Bone marrow (tissue), 2 donors: ENCODE results near the gene ARRDC4.

Source experiments
- DNase-seq, 2 donors: peaks; one replicate each; lab custom pipeline; 2025; lab: John Stamatoyannopoulos, UW

Gene ARRDC4

DNA sequence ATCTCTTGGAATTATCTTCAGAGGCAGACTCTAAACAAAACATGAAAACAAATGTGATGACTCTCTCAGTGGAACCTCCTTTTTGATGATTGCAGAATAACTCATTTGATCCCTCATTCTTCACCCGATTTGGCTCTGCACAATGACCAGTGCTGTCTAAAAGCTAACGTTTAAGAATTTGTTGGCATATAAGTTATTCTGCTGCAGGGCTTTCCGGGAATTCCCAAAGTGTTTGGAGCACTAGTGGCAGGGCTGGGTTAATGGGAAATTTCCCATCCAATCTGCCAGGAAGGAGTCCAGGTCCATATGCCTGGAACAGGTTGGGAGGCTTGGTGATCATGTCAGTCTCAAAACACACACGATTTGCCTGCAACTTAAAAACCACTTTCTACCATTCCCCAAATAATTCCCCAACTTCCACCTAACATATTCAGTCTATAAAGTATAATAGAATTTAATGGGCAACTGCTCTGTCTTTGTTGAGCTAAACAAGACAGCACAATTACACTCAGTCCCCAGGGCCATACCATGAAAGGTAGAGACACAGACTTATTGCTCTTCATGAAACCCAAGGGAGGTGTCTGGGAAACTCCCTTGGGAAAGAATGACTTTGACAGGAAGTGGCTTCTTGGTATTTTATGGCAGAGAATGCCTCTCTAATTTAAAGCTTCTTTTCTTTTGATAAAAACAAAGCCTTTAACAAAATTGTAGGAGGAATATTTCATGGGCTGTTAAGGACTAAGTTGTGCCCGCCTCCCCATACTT lies 38.0 kb downstream of the ARRDC4 start:
- no peak for DNase-seq

DNA sequence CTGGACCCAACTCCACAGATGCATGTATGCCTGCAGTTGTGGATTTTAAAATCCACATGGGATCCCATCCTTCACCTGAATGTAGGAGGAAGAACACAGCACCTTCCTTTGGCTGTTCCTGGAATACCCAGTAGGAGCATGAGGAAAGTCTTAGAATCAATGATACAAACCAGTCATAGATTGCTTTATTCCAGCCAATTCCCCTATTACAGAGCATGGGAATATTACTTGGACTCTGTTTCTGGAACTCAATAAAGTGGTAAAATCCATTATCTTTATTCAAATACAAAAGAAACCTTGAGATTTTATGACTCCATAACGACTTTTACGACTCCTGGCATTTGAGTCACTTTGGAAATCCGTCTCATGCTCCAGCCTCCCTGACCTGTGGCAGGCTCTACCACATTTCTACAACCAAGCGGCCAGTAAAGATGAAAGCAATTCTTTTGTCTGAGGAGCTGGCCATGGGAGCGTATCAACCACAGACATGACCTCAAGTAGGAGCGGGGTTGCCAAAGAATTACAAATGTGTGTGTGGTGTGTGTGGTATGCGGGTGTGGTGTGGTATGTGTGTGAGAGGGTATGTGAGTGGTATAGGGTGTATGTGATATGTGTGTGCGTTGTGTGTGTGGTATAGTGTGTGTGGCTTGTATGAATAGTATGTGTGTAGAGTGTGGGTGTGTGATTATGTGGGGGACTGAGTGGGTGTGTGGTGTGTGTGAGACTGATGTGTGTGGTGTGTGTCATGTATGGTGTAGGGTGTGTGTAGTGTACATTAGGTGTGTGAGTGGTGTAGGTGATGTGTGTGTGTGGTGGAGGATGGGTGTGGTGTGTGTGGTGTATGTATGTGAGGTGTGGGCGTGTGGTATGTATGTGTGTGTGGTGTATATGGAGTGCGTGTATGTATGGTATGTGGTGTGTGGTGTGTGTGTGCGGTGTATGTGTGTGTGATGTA lies 40.0 kb downstream of the ARRDC4 start:
- no peak for DNase-seq

DNA sequence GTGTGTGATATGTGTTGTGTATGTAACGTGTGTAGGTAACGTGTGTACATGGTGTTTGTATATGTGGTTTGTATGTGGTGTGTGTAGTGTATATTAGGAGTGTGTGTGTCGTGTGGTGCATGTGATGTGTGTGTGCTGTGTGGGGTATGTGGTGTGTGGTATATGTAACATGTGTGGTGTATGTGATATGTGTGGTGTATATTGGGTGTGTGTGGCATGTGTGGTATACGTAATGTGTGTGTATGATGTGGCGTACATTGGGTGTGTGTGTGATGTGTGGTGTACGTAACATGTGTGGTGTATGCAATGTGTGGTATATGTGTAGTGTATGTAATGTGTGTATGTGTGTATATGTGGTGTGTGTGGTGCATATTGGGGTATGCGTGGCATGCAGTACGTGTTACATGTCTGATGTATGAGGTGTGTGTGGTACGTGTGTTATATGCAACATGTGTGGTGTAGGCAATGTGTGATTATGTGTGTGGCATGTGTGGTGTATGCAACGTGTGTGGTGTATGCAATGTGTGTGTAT lies 41.2 kb downstream of the ARRDC4 start:
- no peak for DNase-seq

DNA sequence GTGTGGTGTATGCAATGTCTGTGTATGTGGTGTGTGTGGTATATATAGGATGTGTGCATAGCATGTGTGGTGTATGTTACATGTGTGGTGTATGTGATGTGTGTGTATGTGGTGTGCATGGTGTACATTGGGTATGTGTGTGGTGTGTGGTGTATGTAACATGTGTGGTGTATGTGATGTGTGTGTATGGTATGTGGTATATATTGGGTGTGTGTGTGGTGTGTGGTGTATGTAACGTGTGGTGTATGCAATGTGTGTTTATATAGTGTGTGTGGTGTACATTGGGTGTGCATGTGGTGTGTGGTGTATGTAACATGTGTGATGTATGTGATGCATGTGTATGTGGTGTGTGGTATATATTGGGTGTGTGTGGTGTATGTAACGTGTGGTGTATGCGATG lies 41.9 kb downstream of the ARRDC4 start:
- DNase-seq, result no peak

DNA sequence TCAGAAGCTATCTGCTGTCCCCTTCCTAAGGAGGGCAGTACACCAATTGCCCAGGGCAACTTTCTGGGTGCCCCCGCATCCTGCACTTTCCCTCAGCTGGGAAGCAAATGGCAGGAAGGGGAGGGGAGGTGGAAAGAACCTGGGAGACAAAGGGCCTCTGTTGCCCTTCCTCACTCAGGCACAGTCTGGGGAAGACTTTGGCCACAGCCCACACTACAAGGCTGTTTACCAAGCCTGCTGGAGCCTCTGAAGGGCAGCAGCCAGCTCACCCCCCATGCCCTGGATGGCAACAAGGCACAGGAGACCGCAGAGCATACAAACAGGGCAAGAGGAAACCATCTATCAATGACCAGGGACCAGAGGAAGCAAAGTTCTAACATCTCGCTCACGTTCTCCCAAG lies 42.4 kb downstream of the ARRDC4 start:
- DNase-seq, result no peak

- DNase-seq, result no peak
Observed at GRCh38 chr15:98003518-98003917, 43.0 kb downstream of the ARRDC4 start.

- DNase-seq, result no peak
Observed at GRCh38 chr15:98003996-98004395, 43.5 kb downstream of the ARRDC4 start.

GRCh38 chr15:98005659-98006058 lies 45.2 kb downstream of the ARRDC4 start:
- no peak for DNase-seq

GRCh38 chr15:98009169-98009568 lies 48.7 kb downstream of the ARRDC4 start:
- no peak for DNase-seq

GRCh38 chr15:98009971-98010370 lies 49.5 kb downstream of the ARRDC4 start:
- peak in 1 of 2 donors; percentile 4 for DNase-seq

- no peak for DNase-seq
Observed at GRCh38 chr15:98012354-98012753, 51.9 kb downstream of the ARRDC4 start.

DNA sequence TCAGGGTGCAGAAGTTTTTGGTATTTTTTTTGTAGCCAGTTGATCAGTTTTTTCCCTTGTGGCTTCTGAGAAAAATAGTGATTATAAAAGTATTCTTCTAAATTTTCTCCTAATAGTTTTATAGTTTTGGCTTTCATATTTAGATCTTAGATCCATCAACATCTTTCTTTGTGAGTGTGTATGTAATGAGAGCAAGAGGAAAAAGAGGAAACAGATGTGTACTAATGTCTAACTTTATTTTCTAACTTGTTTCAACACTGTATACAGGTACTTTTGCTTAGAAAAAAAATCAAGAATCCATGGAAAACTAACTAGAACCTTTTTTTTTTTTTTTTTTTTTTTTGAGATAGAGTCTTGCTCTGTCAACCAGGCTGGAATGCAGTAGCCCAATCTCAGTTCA lies 53.1 kb downstream of the ARRDC4 start:
- no peak for DNase-seq

DNA sequence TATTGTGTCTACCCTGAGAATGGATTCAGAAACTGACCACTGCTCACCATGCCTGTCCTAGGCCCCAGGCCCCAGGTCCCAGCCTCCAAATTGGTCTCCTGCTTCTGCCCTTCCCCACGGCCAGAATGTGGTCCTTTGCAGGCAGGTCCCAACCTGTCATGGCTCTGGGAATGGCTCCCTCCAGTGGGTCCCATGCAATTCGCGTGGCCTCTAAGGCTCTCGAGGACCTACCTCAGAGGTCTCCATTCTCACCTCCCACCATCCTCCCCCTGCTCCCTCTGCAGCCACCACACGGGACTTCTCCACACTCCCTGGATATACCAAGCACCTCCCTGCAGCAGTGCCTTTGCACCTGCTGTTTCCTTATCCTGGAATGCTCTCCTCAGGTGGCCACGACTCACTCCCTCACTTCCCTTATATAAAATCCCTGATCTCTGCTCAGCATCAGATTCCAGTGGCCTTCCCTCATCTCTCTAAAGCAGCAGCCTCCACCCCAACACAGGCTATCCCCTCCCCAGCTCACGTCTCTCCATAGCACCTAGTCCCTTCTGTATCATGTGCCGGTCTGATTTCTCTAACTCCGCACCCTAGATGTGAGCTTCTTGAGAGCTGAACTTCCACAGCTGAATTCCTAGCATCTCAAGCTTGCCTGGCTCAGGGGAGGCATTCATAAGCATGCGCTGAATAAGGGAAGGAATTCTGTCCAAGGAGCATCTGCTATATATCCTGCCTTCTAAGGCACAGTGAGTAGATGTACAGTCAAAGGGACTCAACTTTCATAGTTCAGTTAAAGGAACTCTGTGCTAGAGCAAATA lies 56.9 kb downstream of the ARRDC4 start:
- no peak for DNase-seq

DNA sequence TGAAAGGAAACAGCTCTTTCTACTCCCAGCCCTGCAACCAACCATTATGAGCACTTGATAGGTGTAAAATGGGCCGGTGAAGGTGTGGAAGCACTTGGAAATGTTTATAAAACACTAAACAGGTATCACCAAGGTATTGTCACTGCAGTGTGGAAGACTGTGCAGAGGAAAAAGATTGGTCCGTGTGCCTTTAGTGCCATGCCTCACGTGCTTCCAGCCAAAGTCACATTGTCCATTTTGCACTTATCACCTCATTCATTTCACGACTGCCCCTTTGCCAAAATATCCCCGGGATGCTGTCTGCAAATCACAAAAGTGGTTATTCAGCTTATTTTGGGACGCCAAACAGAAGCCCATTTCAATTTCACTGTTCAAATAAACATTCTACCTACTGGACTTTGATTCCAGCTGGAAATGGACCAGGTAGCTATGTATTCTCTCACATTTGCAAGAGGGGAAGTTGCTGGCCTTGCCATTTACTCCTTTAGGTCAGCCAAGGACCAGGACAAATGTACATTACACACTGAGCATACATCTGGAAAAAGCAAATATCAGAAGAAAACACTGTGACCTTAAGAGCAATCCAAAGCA lies 58.4 kb downstream of the ARRDC4 start:
- DNase-seq, result no peak
